ENCODE results near the gene UBQLN3.

UBQLN3 gene

DNA sequence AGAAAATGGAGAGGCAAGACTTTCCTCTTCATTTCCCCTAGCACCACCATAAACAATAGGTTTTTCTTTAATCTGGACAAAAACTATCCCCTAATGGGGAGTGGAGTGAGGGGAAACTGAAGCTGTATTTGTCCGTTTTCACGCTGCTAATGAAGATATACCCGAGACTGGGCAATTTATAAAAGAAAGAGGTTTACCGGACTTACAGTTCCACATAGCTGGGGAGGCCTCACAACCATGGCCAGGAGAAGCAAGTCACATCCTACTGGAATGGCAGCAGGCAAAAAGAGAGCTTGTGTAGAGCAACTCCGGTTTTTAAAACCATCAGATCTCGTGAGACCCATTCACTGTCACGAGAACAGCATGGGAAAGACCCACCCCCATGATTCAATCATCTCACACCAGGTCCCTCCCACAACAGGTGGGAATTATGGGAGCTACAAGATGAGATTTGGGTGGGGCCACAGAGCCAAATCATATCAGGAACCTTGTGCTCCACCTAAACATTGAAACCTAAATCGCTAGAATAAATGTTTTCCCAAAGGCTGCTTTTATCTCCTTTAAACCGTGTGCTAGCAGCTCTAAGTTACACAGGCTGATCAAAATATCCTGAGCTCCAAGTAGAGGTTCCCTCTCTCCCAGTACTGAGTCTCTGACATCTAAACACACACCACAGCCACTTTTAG, 4.3 kb downstream of the UBQLN3 start:
- DNase-seq (ENCODE audit: low spot score), result no peak

DNA sequence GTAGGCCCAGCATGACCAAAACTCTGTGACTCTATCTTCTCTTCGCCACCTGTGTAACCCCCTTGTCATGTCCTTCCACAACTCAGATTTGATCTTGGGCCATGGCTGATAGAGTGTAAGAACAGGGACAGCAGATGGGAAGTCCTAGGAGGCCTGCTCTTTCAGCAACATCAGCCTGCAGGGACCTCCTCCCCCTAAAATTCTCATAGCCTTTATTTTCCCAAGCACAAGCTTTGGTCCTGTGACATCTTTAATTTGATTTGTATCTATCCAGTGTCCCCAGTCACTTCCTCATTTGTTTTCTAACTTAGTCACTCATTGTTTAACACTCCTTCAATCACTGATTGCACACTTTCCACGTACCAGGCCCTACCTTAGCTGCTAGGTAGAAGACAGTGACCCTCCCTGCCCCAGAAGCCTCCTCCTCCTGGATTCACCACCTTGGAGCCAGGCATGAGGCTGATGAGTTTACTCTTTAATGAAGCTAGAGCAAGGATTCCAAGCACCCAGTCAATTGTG, 5.3 kb downstream of the UBQLN3 start:
- DNase-seq (ENCODE audit: low spot score), result no peak

DNA sequence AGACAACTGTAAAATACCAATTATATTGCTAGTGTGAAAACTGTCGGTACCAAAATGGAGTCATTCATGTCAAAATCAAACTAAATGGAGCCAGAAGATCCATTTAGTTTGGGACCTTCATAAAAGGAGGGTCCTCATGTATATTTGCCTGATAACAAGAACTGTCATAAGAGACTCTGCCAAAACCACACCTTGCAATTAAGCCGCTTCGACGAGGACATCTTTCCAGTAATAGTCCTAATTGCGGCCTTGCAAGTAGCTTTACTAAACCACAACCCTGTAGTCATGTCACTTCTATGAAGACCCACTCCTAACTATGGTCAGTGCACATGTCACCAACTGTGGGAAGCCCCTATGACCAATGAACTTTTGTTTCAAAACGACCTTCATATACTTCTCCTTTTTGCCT, 9.4 kb downstream of the UBQLN3 start:
- no peak for DNase-seq (ENCODE audit: low spot score)

DNA sequence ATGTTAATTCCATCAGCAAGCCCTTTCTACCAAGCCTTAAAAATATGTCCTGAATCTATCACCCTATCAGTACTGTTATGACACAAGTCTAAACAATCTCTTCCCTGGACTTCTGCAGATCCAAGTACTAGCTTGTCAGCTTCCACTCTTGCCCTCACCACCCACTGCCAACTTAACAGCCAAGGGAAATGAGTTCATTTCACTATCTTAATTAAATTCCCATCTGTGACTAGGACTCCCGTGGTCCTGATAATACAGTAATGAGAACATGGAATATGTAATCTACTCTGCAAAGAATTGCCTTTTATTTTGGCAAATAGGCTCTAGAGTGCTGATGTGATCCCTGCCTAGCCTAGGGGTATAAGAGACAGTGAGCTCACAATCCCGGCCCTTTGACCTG, 10.1 kb downstream of the UBQLN3 start:
- DNase-seq (ENCODE audit: low spot score), result no peak

GRCh38 chr11:5489576-5490357, 20.0 kb downstream of the UBQLN3 start:
- peak; percentile 11 for DNase-seq (ENCODE audit: low spot score)

DNA sequence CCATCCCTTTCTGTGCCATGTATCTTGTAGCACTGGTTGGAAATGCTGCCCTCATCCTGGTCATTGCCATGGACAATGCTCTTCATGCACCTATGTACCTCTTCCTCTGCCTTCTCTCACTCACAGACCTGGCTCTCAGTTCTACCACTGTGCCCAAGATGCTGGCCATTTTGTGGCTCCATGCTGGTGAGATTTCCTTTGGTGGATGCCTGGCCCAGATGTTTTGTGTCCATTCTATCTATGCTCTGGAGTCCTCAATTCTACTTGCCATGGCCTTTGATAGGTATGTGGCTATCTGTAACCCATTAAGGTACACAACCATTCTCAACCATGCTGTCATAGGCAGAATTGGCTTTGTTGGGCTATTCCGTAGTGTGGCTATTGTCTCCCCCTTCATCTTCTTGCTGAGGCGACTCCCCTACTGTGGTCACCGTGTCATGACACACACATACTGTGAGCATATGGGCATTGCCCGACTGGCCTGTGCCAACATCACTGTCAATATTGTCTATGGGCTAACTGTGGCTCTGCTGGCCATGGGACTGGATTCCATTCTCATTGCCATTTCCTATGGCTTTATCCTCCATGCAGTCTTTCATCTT, 20.9 kb downstream of the UBQLN3 start:
- DNase-seq (ENCODE audit: low spot score), result no peak

GRCh38 chr11:5488385-5488784, 21.4 kb downstream of the UBQLN3 start, which contains the start of gene OR52D1:
TSS of gene OR52D1 (plus strand) at chr11:5488685. CDS start at chr11:5488707, 22 bp downstream.
- DNase-seq (ENCODE audit: low spot score), result no peak

DNA sequence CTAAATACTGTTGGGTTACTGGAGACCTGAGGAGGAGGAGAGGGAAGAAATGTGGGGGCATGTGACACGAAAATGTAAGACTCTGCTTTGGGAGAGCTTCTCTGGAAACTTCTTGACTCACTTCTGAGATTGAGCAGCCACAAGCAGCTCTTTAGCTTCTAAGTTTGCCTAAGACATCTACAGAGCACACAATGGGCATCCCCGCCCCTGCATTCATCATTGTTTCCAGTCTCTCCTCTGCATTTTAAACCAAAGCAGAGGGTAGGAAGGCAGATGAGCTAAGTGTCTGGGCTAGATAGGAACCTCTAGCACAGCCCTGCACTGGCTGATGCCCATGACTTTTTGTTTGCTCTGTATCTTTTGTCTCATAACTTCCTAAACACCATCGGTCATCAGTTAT, 23.3 kb downstream of the UBQLN3 start:
- no peak for DNase-seq (ENCODE audit: low spot score)

DNA sequence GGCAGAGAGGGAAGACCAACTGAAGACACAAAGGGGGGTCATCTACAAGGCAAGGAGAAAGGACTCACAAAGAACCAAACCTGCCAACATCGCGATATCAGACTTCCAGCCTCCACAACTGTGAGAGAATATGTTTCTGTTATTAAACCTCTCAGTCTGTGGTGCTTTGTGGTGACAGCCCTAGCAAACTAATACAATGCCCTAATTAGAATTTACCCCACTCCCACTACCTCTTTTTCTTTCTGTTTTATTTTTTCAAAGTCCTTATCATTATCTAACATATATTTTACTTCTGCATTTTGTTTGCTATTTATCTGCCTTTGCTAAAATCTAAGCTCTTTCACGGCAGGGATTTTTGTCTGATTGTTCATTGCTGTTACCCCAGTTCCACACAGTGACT, 23.8 kb downstream of the UBQLN3 start:
- no peak for DNase-seq (ENCODE audit: low spot score)

DNA sequence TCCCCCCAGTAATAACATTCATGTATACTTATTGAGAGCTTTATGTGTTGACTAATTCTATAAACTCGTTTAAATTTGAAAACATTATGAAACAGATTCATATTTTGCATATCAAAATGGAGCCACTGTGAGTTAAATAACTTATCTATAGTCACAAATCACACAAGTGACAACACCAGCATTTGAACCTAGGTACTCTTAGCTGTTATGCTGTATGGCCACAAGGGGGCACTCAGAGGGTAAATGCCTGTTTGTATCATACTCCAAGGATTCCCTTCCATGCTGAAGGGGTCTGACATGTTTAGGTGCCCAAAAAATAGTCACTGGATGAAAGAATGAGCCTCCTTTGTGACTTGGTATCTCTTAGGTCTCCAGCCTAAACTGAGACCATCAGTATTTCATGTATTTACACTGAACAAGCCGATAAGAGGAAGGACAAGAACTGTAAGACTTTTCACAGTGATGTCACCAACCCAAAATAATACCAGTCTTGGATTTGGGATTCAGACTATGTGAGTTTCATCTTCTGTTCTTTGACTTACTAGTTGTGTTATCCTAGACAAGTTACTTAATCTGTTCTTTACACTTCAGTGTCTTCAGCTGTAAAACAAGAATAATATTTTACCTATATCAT, 33.5 kb downstream of the UBQLN3 start:
- DNase-seq (ENCODE audit: low spot score), result peak; percentile 76

DNA sequence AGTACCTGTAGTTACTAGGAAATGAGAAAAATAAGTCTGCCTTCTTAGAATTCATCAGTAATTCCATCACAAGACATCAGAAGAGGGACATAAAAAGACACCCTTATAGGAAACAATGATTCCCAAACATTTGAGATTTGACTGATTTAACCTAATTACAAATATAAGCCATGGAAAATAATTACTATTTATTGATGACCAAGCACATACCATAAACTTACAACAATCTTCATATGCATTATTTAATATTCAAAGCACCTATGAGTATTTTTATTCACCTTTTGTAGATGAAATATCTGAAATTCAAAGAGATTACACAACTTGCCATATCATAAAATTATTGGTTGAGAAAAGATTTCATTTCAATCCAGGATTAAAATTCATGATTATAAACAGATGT, 35.8 kb downstream of the UBQLN3 start:
- DNase-seq (ENCODE audit: low spot score), result no peak

- DNase-seq (ENCODE audit: low spot score), result no peak
These were observed 42.2 kb downstream of the UBQLN3 start for GRCh38 chr11:5467527-5467926.

- no peak for DNase-seq (ENCODE audit: low spot score)
These were observed 48.7 kb downstream of the UBQLN3 start for GRCh38 chr11:5460983-5461621.

Measured in GM03348 (cell line).